ENCODE measurements around the gene IRGQ.
"Not testable (repeated sequence)": the region's sequence is repeated elsewhere in the genome, so short reads cannot be mapped to it uniquely, and the experiment has no call there.

Gene IRGQ

DNA sequence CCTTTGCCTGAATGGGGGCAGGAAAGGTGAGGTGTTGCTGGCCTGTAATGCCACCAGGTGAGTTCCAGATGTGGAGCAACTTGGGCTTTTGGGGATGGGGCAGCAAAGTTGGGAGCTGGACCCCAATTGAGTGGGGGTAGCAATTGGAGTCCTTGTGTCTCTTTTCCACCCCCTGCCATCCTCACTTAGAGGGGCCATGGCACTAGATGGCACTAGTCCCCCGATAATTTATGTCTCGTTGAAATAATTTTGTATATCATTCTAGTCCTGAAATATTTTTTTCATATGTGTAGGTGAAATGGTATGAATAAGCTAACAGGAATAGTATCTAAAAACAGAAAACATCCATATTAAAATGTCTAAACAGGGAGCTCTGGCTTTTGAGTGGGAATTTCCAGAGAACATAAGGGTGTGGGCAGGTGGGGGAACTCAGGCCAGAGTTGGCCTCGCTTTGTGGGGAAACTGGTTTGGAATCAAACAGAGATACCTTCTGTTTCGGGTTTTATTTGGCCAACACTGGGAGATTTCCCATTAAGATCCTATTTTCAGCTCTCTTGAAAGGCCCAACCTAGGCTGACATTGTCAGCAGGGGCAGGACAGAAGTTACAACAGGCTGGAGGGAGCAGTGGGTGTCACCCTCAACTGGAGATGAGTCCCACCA, 3.8 kb upstream of the IRGQ start:
- DNase-seq (ENCODE audit: low read depth in 2 of 2): no peak

DNA sequence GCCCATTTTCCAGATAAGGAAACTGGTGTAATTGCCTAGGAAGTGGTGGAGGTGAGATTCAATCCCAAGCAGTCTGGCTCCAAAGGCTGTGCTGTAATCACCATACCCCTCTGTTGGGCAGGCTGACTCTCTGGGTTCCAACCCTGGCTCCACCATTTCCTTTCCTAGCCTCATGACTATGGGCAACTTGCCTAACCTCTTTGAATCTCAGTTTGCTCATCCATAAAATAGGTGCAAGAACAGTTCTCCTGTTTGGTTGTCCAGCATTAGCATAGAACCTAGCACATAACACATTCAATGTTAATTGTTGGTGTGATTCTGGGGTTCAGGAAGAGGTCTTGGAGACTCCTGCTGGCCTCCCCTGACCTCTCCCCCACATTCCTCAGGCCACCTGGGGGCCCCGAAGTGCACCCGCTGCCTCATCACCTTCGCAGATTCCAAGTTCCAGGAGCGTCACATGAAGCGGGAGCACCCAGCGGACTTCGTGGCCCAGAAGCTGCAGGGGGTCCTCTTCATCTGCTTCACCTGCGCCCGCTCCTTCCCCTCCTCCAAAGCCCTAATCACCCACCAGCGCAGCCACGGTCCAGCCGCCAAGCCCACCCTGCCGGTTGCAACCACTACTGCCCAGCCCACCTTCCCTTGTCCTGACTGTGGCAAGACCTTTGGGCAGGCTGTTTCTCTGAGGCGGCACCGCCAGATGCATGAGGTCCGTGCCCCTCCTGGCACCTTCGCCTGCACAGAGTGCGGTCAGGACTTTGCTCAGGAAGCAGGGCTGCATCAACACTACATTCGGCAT, 2.7 kb upstream of the IRGQ start:
- DNase-seq (ENCODE audit: low read depth in 2 of 2): no peak

DNA sequence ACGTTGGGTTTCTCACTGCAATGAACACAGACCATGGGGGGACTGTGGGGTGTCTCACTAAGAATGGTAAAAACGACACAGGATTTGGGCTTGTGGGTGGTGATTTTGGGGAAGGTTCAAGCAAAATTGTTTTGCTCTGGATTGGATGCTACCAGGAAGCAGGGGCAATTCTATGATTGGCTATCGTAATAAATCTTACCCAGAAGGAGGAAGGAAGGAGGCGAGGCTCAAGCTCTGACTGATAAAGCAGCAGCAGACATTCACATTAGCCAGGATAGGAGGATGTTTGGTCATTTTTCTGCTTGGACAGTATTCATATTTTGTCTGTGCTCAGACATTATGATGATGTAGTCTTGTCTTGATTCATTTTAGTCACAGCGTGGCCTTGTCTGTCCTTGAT, 1.9 kb upstream of the IRGQ start:
- no peak for DNase-seq (ENCODE audit: low read depth in 2 of 2)

DNA sequence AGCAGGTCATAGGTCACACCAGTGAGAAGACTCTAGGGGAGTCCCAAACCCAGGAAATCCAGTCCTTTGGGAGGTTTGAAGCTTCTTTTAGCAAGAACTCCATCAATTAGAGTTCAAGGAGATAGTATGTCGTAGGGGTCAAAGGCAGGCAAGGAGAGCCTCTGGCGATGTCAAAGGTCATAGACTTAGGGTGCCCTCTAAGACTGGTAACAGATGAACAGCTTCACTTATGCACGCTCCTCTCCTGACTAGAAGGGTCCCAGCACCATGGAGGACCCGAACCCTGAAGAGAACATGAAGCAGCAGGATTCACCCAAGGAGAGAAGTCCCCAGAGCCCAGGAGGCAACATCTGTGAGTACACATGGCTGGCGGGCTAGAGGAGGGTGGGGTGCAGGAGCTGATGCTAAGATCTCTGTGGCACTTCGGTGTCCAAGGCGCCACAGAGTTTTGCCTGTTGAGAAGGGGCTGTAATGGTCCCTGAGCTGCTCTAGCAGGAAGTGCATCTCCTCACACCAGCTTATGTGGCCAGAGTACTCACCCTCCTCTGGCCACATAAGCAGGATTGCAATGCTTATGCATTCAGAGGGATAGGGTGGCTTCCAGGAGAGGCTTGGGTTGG, 1.0 kb upstream of the IRGQ start:
- DNase-seq (ENCODE audit: low read depth in 2 of 2): no peak

DNA sequence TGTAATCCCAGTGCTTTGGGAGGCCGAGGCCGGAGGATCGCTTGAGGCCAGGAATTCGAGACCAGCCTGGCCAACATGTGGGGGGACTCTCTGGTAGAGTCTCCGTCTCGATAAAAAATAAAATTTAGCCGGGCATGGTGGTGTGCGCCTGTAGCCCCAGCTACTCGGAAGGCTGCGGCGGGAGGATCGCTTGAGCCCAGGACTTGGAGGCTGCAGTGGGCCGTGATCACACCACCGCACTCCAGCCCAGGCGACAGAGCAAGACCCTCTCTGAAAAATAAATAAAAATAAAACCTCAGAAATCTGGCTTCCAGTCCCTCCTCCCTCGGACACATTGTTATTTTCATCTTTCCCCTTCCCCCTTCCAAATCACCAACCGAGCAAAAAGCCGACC, 332 bp downstream of the IRGQ start:
- no peak for DNase-seq (ENCODE audit: low read depth in 2 of 2)

DNA sequence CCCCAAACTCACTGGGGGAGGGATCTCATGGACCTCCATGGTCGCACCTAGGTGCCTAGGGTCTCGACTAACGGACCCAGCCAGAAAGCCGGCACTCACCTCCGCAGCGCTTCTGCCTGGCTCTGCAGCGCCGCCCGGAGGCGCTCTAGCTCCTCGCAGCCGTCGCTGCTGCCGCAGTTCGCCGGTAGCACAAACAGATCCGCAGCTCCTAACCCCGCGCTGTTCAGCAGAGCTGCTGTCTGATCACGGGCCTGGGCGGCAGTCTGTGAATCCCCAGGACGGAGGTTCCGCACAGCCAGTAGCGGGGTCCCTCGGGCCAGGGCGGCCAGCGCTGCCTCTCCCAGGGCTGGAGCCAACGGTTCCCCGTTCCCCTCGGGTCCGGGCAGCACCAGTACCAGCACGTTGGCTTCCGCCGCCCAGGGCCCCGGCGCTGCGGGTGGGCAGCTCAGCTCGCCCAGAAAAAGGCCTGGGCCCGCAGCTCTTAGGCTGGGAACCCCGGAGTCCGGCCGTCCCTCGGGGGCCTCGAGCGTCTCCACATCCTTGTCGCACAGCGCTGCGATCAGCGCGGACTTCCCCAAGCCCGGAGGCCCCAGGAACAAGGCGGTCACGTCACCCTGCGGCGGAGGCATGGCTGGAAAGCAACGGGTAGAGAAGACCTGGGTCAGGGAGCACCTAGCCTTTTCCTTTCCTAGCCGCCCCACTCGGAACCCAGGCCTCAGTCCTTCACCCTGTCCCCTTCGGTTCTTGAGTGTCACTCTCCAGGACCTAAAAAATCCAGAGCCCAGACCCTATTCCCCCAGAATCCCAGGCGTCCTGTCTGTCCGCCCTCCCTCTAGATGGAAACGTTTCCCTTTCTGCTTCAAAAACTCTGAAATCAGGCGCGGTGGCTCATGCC, 977 bp downstream of the IRGQ start:
- DNase-seq (ENCODE audit: low read depth in 2 of 2): peak in 1 of 2 donors; percentile 35

DNA sequence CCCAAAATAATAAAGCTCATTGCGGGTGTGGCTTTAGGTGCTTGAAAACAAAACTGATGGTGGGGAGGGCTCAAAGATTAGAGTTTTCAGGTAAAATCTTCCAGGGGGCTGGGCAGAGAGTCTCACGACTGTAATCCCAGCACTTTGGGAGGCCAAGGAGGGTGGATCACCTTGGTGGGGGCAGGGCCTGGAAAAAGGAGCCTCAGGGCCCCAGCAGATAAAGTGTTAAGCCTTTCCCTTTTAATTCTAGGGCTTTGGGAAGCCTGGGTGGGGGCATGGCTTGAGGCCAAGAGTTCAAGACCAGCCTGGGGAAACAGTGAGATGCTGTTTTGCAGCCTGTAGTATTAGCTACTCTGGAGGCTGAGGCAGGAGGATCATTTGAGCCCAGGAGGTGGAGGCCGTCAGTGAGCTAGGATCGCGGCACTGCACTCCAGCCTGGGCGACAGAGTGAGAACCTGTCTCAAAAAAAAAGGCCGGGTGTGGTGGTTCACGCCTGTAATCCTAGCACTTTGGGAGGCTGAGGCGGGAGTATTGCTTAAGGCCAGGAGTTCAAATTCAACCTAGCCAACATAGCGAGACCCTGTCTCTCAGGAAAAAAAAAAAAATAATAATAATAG, 1.7 kb downstream of the IRGQ start:
- DNase-seq (ENCODE audit: low read depth in 2 of 2): no peak

DNA sequence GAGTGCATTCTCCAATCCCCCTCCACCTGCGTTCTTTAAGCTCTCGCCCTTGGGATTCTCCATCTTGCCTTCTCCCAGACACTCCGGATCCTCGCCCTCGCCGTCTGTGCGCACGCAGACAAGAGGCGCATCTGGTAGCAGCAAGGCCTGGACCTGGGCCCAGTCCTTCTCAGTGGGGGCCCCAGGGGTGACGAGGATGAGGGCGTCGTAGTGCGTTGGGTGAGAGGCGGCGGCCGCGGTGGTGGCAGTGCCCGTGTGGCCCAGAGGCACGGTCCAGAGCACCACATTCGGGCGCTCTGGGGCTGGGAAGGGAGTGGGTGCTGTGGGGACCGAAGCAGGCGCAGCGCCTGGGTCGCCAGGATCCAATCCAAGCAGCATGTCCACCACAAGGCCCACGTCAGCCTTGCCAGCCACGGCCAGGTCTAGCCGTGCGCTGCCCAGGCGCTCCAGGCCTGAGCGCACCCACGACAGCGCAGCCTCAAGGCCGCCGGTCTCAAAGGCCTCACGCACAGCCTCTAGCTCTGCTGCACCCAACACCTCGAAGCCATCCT, 3.1 kb downstream of the IRGQ start:
- no peak for DNase-seq (ENCODE audit: low read depth in 2 of 2)

DNA sequence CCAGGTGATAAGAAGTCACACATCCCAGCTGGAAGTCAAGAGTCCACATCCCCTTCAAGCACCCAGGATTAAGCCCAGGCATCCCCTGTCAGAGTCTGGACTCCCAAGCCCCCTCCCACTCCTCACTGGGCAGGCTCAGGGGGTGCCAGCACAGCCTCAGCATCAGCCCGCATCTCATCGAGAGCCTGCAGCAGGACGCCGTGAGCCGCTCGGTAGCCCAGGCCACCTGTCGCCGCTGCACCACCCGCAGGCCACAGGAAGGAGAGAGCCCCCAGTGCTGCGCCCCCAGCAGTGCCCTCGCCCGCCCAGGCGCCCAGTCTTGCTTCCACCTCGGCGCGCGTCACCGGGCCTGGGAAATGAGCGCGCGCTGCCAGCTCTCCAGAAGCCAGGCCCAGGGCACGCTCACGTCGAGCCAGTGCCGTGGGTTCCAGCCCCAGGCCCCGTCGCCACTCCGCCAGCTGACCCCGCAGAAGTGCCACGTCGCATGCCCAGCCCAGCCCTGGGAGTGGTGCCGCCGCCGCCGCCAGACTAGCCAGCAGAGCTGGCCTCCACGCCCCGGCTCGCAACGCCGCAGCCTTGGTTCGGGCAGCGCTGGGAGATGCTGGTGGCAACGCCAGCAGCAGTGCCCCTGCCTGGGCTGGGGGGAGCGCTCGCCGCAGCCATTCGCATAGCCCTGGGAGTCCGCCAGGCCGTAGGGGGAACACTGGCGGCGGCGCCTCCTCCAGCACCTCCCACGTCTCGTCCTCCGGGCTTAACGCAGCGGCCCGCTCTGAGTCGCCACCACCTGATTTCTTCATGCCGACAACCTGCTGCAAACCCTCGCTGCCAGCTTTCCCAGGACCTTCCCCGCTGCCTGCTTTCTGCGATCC, 3.8 kb downstream of the IRGQ start:
- DNase-seq (ENCODE audit: low read depth in 2 of 2): no peak

DNA sequence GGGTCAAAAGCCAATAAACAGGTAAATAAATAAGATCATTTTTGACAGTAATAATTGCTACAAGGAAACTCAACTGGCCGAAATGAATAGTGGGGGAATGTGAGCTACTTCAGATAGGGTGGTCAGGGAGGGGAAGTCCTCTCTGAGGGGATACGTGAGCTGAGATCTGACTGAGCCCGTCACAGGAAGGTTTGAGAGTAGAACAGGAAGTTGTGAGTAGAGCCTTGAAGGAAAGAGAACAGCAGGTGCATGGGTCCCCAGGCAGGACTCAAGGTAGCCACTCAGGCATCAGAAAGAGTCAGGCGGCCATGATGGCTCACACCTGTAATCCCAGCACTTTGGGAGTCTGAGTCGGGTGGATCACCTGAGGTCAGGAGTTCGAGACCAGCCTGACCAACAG, 6.3 kb downstream of the IRGQ start:
- DNase-seq (ENCODE audit: low read depth in 2 of 2): no peak

DNA sequence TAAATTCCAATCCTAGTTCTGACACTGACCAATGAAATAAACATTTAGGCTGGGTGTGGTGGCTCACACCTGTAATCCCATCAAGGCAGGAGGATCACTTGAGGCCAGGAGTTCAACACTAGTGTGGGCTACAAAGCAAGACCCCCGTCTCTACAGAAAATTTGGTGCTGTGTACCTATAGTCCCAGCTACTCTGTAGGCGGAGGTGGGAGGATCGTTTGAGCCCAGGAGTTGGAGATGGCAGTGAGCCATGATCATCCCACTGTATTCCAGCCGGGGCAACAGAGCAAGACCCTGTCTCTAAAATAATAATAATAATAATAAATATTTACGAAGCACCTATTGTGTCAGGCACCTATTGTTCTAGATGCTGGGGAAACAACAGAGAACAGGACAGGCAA, 6.7 kb downstream of the IRGQ start:
- no peak for DNase-seq (ENCODE audit: low read depth in 2 of 2)

DNA sequence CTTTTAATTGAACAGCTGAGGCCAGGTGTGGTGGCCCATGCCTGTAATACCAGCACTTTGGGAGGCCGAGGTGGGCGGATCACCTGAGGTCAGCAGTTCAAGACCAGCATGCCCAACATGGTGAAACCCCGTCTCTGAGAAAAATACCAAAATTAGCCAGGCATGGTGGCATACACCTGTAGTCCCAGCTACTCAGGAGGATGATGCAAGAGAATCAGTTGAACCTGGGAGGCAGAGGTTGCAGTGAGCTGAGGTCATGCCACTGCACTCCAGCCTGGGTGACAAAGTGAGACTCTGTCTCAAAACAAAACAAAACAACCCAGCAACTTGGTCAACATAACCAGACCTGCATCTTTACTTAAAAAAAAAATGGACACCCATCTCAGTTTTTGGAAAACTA, 8.9 kb downstream of the IRGQ start:
- DNase-seq (ENCODE audit: low read depth in 2 of 2): not testable (repeated sequence)

DNA sequence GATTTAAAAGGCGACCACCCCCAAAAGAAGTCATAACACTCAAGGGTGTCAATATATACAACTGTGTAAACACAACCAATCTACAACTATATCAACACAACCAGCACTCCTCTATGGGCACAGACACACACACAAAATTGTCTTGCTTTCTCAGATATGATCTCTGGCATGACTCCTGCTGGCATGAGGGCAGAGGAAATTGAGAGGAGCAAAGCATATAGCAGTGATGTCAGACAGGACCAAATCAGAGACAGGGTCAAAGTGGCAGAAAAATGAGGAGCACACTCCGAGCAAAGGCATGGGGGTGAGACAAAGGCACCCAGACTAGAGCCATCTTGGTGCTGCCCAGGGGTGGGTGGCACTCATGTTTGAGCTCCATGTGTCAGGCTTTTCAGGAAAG, 9.6 kb downstream of the IRGQ start:
- no peak for DNase-seq (ENCODE audit: low read depth in 2 of 2)

DNA sequence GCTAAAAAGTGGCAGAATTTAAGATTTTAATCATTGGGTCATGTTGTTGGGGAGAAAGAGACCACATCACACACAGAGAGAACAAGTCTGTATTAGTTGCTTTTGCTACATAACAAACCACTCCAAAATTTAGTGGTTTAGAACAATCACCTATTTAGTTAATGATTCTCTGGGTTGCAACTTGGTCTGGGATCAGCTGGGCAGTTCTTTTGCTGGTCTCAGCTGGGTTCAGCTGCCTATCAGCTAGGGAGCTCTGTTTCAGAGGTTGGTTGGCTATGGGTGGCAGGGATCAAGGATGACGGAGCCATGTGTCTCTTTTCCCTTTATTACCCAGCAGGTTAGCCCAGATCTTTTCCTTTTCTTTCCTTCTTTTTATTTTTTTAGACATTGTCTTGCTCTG, 11.4 kb downstream of the IRGQ start:
- DNase-seq (ENCODE audit: low read depth in 2 of 2): no peak

DNA sequence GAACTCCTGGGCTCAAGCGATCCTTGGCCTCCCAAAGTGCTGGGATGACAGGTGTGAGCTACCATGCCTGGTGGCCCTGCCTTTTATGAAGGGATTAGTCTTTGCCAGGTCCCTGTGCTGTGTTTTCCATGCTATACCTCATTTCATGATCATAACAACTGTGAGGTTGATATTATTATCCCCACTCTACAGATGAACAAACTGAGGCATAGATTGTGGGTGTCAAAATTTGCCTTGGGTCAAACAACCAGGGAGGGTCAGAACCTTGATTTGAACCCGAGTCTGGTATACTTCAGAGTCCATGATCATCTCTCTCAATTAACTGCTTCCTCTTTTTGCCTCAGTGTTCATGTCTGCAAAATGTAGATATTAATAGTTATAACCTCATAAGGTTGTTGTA, 13.4 kb downstream of the IRGQ start:
- DNase-seq (ENCODE audit: low read depth in 2 of 2): no peak

DNA sequence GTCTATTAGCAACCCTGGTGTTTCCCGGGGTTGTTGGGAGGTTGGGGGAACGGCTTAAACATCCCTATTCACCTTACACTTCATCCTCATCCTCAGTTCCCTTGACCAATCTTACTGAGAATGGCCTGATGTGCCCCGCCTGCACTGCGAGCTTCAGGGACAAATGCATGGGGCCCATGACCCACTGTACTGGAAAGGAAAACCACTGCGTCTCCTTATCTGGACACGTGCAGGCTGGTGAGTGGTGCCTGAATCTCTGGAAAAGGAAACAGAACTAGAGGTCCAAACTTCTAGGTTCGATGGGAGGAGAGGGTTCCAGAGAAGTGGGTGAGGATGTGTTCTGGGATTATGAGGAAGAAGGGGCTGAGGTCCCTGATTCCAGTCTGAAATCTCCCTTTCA, 14.5 kb downstream of the IRGQ start:
- DNase-seq (ENCODE audit: low read depth in 2 of 2): no peak

DNA sequence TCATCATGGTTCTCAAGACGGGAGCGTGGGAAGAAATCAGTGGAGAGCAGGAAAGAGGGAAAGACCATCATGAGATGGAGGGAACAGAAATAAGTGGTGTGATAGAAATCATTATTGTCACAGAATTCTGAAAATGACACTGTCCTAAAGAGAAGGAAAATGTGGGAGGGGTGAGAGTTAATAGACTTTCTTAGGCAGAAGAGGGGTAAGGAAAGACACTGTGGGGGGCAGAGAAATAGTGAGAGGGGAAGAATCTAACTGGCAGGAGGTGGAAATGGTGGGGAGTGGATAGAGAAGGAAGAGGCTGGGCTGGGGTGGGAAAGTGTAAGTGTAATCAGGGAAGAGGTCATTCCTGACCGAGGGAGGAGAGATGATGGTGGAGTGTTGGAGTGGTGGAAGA, 17.1 kb downstream of the IRGQ start:
- no peak for DNase-seq (ENCODE audit: low read depth in 2 of 2)

DNA sequence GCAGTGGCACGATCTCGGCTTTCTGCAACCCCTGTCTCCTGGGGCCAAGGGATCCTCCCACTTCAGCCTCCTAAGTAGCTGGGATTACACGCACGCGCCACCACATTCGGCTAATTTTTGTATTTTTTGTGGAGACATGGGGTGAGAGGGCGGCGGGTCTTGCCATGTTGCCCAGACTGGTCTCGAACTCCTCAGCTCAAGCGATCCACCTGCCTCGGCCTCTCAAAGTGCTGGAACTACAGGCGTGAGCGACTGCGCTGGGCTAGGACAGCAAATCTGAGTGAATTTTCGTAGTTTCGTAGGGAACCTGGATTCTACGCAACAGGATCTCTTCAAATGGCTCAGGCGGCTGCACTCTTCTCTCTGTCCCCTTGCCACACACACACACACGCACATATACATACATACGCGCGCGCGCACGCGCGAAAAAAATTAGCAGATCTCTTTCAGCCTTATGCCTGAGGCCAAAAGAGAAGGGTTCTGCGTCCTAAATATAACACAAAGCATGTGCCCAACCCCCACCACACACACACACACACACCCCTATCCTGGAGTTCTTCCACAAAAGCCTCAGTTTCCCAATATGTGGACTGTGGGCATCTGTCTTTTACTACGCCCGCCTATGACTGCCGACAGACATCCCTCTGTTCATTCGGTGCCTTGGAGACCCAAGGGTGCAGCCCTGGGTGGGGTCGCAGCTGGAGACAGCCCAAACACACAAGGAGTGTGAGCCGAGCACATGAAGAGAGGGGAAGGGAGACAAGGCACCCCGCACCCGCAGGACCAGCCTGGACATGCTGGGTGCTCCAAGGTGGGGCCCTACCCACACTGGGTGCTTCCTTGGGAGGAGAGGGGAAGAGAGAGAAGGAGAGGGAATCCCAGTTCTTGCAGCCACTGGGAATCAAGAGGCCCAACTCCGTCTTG, 19.7 kb downstream of the IRGQ start:
- DNase-seq (ENCODE audit: low read depth in 2 of 2): no peak
